Renal cortical epithelial cell (primary cell): Measurements from ENCODE around the gene COL3A1. TPM values are rescaled to one million over a fixed set of nuclear protein-coding genes. Genes with fewer than 3 reads are reported as not detected.

Experiments used
- total RNA-seq: library from RNA; depleted of rRNA; stranded (reverse); fragments of >200 nt; gene quantifications from 2 replicates; pipeline ENCODE4 v1.2.3, GENCODE V29; 2014

COL3A1 gene
- total RNA-seq, 1 donor from 2014 or later = 1.6 TPM

Other genes with a start within 250 kb of the COL3A1 start
- 9.4 and 45.5 TPM in 2 replicates for gene COL5A2, start 205.4 kb downstream of the COL3A1 start, total RNA-seq